Panc1 (cell line): ENCODE results near the gene TRIM22. TPM values are rescaled to one million over a fixed set of nuclear protein-coding genes. Genes with fewer than 3 reads are reported as not detected.

Experiments used
- ATAC-seq: fragments of 200-7000 bp; cut with Tn5 transposase; 2 replicates; pipeline ENCODE4 v1.9.1; 2020; ENCODE audit warnings: mild to moderate bottlenecking, moderate library complexity
- BruUV-seq: library from RNA; stranded (reverse); fragments of 400-500 nt; replicated peaks from 2 replicates; lab custom pipeline; 2021; lab: Mats Ljungman, UMichigan
- CTCF ChIA-PET: fragments of 300-600 bp; sonication (Branson Sonifier 250); formaldehyde crosslinking; loops from one replicate; lab custom pipeline; 2022; ENCODE audit warnings: antibody characterized with exemption; lab: Charles Lee
- POLR2A ChIA-PET: fragments of 300-600 bp; sonication (Branson Sonifier 250); formaldehyde crosslinking; loops from one replicate; lab custom pipeline; 2022; ENCODE audit warnings: antibody characterized with exemption; lab: Charles Lee
- DNase-seq: peaks from one replicate; pipeline ENCODE4 v3.0.0-alpha.2; 2010; ENCODE audit warnings: low read depth, low spot score
- H3K27ac ChIP-seq: 2 replicates; pipeline ENCODE4 v1.5.1; 2011; ENCODE audit warnings: mild to moderate bottlenecking, low read length, inconsistent platforms
- H3K27me3 ChIP-seq: fragments of 200-500 bp; sonication (Bioruptor generic); 2 replicates; pipeline ENCODE4 v1.6.0; 2014; ENCODE audit warnings: low read length, inconsistent platforms; ENCODE audit not compliant: control insufficient read depth, insufficient read depth
- H3K36me3 ChIP-seq: fragments of 200-500 bp; sonication (Bioruptor generic); 2 replicates; pipeline ENCODE4 v1.5.1; 2014; ENCODE audit warnings: inconsistent platforms, mild to moderate bottlenecking, low read length, moderate library complexity; ENCODE audit not compliant: control insufficient read depth, insufficient read depth
- H3K4me1 ChIP-seq: 2 replicates; pipeline ENCODE4 v1.5.1; 2011; ENCODE audit warnings: inconsistent platforms, mild to moderate bottlenecking, low read length, moderate library complexity; ENCODE audit not compliant: control insufficient read depth, insufficient read depth
- H3K4me3 ChIP-seq, 2 experiments: 2 replicates each; pipeline ENCODE4 v1.5.1; 2011 to 2012; ENCODE audit warnings: low read depth in 2 of 2, low read length in 2 of 2, mild to moderate bottlenecking in 2 of 2, inconsistent platforms in 1 of 2, moderate library complexity in 1 of 2
- H3K9me3 ChIP-seq: fragments of 200-500 bp; sonication (Bioruptor generic); 2 replicates; pipeline ENCODE4 v1.5.1; 2014; ENCODE audit warnings: low read depth, mild to moderate bottlenecking, inconsistent platforms, low read length, moderate library complexity; ENCODE audit not compliant: control insufficient read depth, insufficient read depth
- CTCF ChIP-seq: fragments of 450-650 bp; IDR thresholded peaks from 2 replicates; pipeline ENCODE4 v1.5.1; 2017; ENCODE audit warnings: mild to moderate bottlenecking
- POLR2AphosphoS5 ChIP-seq: IDR thresholded peaks from 2 replicates; pipeline ENCODE4 v1.6.1; 2012; ENCODE audit warnings: mild to moderate bottlenecking, low read depth, low read length, moderate library complexity
- REST ChIP-seq, 2 experiments: IDR thresholded peaks; 2 replicates each; pipeline ENCODE4 v1.6.1; 2011 to 2012; ENCODE audit warnings: low read depth in 2 of 2, control low read depth in 1 of 2, low read length in 1 of 2, mild to moderate bottlenecking in 1 of 2, moderate library complexity in 1 of 2; ENCODE audit not compliant: insufficient read depth in 1 of 2
- SIN3A ChIP-seq: IDR thresholded peaks from 2 replicates; pipeline ENCODE4 v1.6.1; 2012; ENCODE audit warnings: low read depth, mild to moderate bottlenecking, low read length, moderate library complexity, borderline replicate concordance; ENCODE audit not compliant: insufficient read depth
- TCF7L2 ChIP-seq: IDR thresholded peaks from 2 replicates; pipeline ENCODE4 v1.6.1; 2011; ENCODE audit warnings: mild to moderate bottlenecking, low read depth, low read length, inconsistent platforms
- in situ Hi-C: cut with HindIII; loops from 2 replicates; pipeline ENCODE4 v1.10.0; 2016; ENCODE audit warnings: low sequenced_read_pairs, low pct_unique_long_range_greater_than_20kb
- intact Hi-C: fragments of 100-400 bp; cut with micrococcal nuclease; formaldehyde crosslinking; loops from one replicate; pipeline ENCODE4 v1.10.0; 2022; ENCODE audit not compliant: unreplicated experiment
- total RNA-seq: library from RNA; stranded (reverse); gene quantifications from one replicate; pipeline ENCODE4 v1.2.1, GENCODE V29; 2021; ENCODE audit not compliant: unreplicated experiment

Gene TRIM22
- total RNA-seq, 1 experiment from 2014 or later = 1.4 TPM

- no TSS peak for BruUV-seq
- Histone ChIP-seq H3K36me3 (no peaks in the 10 kb centered on the region), H3K4me1 (no peaks in the 10 kb centered on the region), H3K27ac (no peak overlapping the region), H3K4me3 (no peak overlapping the region), H3K9me3 (no peaks in the 10 kb centered on the region), H3K27me3 (peaks cover 6% of the 10 kb centered on the region)
- POLR2A ChIA-PET = interaction anchor here (0.6 kb wide), 1 partner anchor 153 kb away, joined by 3 read pairs; no protein-coding TSS in a partner anchor
- intact Hi-C loops = no loop called here
- no peak for TF ChIP-seq SIN3A
- no peak for TF ChIP-seq TCF7L2
- no peak for TF ChIP-seq POLR2AphosphoS5
- no peak for TF ChIP-seq REST (IDR thresholded peaks at IDR 0.05; ENCODE audit: insufficient read depth in 1 of 2, low read depth in 2 of 2, low read length in 1 of 2)
- TF ChIP-seq CTCF = no peak
- DNase-seq (no peak), ATAC-seq (no peak)
- CTCF ChIA-PET = interaction anchor here (0.5 kb wide), 1 partner anchor 122 kb away, joined by 3 read pairs; no protein-coding TSS in a partner anchor
- in situ Hi-C loops = no loop called here
These were observed 47.5 kb downstream of the TRIM22 start for GRCh38 chr11:5737091-5737490.

GRCh38 chr11:5737670-5738392 lies 48.2 kb downstream of the TRIM22 start:
- no peaks in the 10 kb centered on the region for H3K4me1 ChIP-seq
- H3K36me3 ChIP-seq = no peaks in the 10 kb centered on the region
- no peak for DNase-seq
- CTCF ChIA-PET = no interaction called here
- POLR2A ChIA-PET = interaction anchor here (0.6 kb wide), 1 partner anchor 154 kb away, joined by 3 read pairs; no protein-coding TSS in a partner anchor
- H3K4me3 ChIP-seq = no peak overlapping the region
- H3K9me3 ChIP-seq = no peaks in the 10 kb centered on the region
- no peak overlapping the region for H3K27ac ChIP-seq
- intact Hi-C loops (no loop called here), in situ Hi-C loops (no loop called here)
- H3K27me3 ChIP-seq = peaks cover 4% of the 10 kb centered on the region; the same call in 1 of the 2 replicates
- no peak for TF ChIP-seq SIN3A
- no peak for TF ChIP-seq REST (IDR thresholded peaks at IDR 0.05; ENCODE audit: insufficient read depth in 1 of 2, low read depth in 2 of 2, low read length in 1 of 2)
- no peak for TF ChIP-seq TCF7L2
- no peak for TF ChIP-seq CTCF
- no peak for TF ChIP-seq POLR2AphosphoS5
- no TSS peak for BruUV-seq
- ATAC-seq = no peak
